Keratinocyte (primary cell): ENCODE measurements around the gene FHIT. TPM values are rescaled to one million over a fixed set of nuclear protein-coding genes. Genes with fewer than 3 reads are reported as not detected.

ENCODE experiments used
- DNase-seq: peaks from one replicate; pipeline ENCODE4 v3.0.0-alpha.2; 2011; ENCODE audit warnings: low read depth, missing footprints, low spot score
- FAIRE-seq: peaks from 2 replicates; lab custom pipeline; 2011; peaks lifted over from hg19 to GRCh38; lab: Jason Lieb, UNC
- H2AFZ ChIP-seq: 2 replicates; pipeline ENCODE4 v1.6.0; 2012; ENCODE audit warnings: low read length, control low read depth, inconsistent platforms; ENCODE audit not compliant: control insufficient read depth
- H3K27ac ChIP-seq: 2 replicates; pipeline ENCODE4 v1.5.1; 2011; ENCODE audit warnings: low read length; ENCODE audit not compliant: control insufficient read depth, insufficient read depth
- H3K27me3 ChIP-seq: 3 replicates; pipeline ENCODE4 v1.6.0; 2011; ENCODE audit warnings: low read length; ENCODE audit not compliant: control insufficient read depth, insufficient read depth; ENCODE audit errors: extremely low read depth
- H3K36me3 ChIP-seq, 2 experiments: 2 replicates in 1 of 2; 3 replicates in 1 of 2; pipeline ENCODE4 v1.5.1; 2011; ENCODE audit warnings: low read length in 2 of 2, mild to moderate bottlenecking in 1 of 2; ENCODE audit not compliant: control insufficient read depth in 2 of 2, insufficient read depth in 2 of 2; ENCODE audit errors: extremely low read depth in 1 of 2
- H3K4me1 ChIP-seq: 3 replicates; pipeline ENCODE4 v1.5.1; 2011; ENCODE audit warnings: low read length; ENCODE audit not compliant: control insufficient read depth, insufficient read depth; ENCODE audit errors: extremely low read depth
- H3K4me2 ChIP-seq: 3 replicates; pipeline ENCODE4 v1.6.0; 2011; ENCODE audit warnings: low read depth, low read length; ENCODE audit not compliant: control insufficient read depth, insufficient read depth; ENCODE audit errors: extremely low read depth
- H3K4me3 ChIP-seq, 3 experiments: fragments of 200-600 bp in 1 of 3; sonication (generic) in 1 of 3; 2 replicates in 2 of 3; 3 replicates in 1 of 3; pipeline ENCODE4 v1.5.1; 2011 to 2016; ENCODE audit warnings: low read length in 3 of 3, mild to moderate bottlenecking in 3 of 3, control low read depth in 2 of 3, inconsistent platforms in 1 of 3, low read depth in 1 of 3, mixed read lengths in 1 of 3, mixed run types in 1 of 3, moderate library complexity in 1 of 3; ENCODE audit not compliant: control insufficient read depth in 2 of 3, insufficient read depth in 2 of 3; ENCODE audit errors: extremely low read depth in 1 of 3
- H3K79me2 ChIP-seq: 2 replicates; pipeline ENCODE4 v1.6.0; 2012; ENCODE audit warnings: low read length; ENCODE audit not compliant: control insufficient read depth, insufficient read depth
- H3K9ac ChIP-seq: 3 replicates; pipeline ENCODE4 v1.6.0; 2011; ENCODE audit warnings: low read length; ENCODE audit not compliant: control insufficient read depth, insufficient read depth; ENCODE audit errors: extremely low read depth
- H3K9me1 ChIP-seq: 3 replicates; pipeline ENCODE4 v1.6.0; 2011; ENCODE audit warnings: low read length; ENCODE audit not compliant: control insufficient read depth, insufficient read depth; ENCODE audit errors: extremely low read depth
- H3K9me3 ChIP-seq: 2 replicates; pipeline ENCODE4 v1.5.1; 2012; ENCODE audit warnings: low read depth, low read length; ENCODE audit not compliant: control insufficient read depth
- H4K20me1 ChIP-seq: 3 replicates; pipeline ENCODE4 v1.6.0; 2011; ENCODE audit warnings: low read length; ENCODE audit not compliant: control insufficient read depth, insufficient read depth; ENCODE audit errors: extremely low read depth
- CTCF ChIP-seq, 3 experiments: IDR thresholded peaks in 1 of 3; conservative IDR thresholded peaks in 1 of 3; optimal IDR thresholded peaks in 1 of 3; 2 replicates in 2 of 3; 3 replicates in 1 of 3; pipeline versions ENCODE3 to v1.5.1; 2011; ENCODE audit warnings: low read length in 3 of 3, mild to moderate bottlenecking in 3 of 3, moderate library complexity in 2 of 3, control low read depth in 1 of 3, inconsistent platforms in 1 of 3; ENCODE audit not compliant: insufficient read depth in 2 of 3; ENCODE audit errors: extremely low read depth in 1 of 3
- EZH2 ChIP-seq: IDR thresholded peaks from one replicate; pipeline ENCODE4 v1.6.1; 2012; ENCODE audit warnings: inconsistent platforms, mild to moderate bottlenecking, low read length, moderate library complexity
- dilution Hi-C: fragments of 300-500 bp; cut with MboI; formaldehyde crosslinking; loops from one replicate; pipeline ENCODE4 v1.7.0; 2020; ENCODE audit warnings: low sequenced_read_pairs; ENCODE audit not compliant: extremely low pct_ligation_motif_present
- polyA plus RNA-seq, 5 experiments: library from polyadenylated mRNA; depleted of rRNA in 3 of 5; stranded (reverse) in 3 of 5; stranded (forward) in 1 of 5; unstranded in 1 of 5; fragments of >200 nt; gene quantifications; 1 replicate in 1 of 5; 2 replicates in 3 of 5; 3 replicates in 1 of 5; pipeline versions ENCODE4 v1.2.1 to v1.2.3, GENCODE V29; 2011 to 2012; ENCODE audit warnings: missing spikeins in 2 of 5, low read depth in 1 of 5, low replicate concordance in 1 of 5

Gene FHIT
- polyA plus RNA-seq, 1 donor (not counting 4 experiments of a cell fraction or from before 2014, with no cell fraction given), result 2.2 TPM

- Histone ChIP-seq H3K36me3 (no peaks in the 10 kb centered on the region), H3K9me3 (no peaks in the 10 kb centered on the region), H3K9me1 (no peaks in the 10 kb centered on the region), H3K4me1 (no peaks in the 10 kb centered on the region), H3K27ac (no peak overlapping the region), H2AFZ (no peak overlapping the region), H3K4me2 (no peak overlapping the region), H3K4me3 (no peak overlapping the region), H3K79me2 (no peaks in the 10 kb centered on the region), H3K9ac (no peak overlapping the region), H3K27me3 (no peaks in the 10 kb centered on the region), H4K20me1 (no peaks in the 10 kb centered on the region)
- TF ChIP-seq EZH2, result no peak
- no peak for TF ChIP-seq CTCF (optimal IDR thresholded peaks at IDR 0.05 in 1 of 3, IDR thresholded peaks at IDR 0.05 in 1 of 3, conservative IDR thresholded peaks at IDR 0.05 in 1 of 3; ENCODE audit: extremely low read depth in 1 of 3, insufficient read depth in 2 of 3, low read length in 3 of 3)
- dilution Hi-C loops, result no loop called here
- DNase-seq (no peak), FAIRE-seq (no peak)
Measured at GRCh38 chr3:59982510-59982909, 1268.7 kb downstream of the FHIT start.

- TF ChIP-seq CTCF (optimal IDR thresholded peaks at IDR 0.05 in 1 of 3, IDR thresholded peaks at IDR 0.05 in 1 of 3, conservative IDR thresholded peaks at IDR 0.05 in 1 of 3; ENCODE audit: extremely low read depth in 1 of 3, insufficient read depth in 2 of 3, low read length in 3 of 3) (no peak), EZH2 (no peak)
- DNase-seq (no peak), FAIRE-seq (no peak)
- H3K4me2 ChIP-seq, result no peak overlapping the region
- H3K4me1 ChIP-seq, result no peaks in the 10 kb centered on the region
- H3K27me3 ChIP-seq, result no peaks in the 10 kb centered on the region
- dilution Hi-C loops, result no loop called here
- no peaks in the 10 kb centered on the region for H3K36me3 ChIP-seq
- H4K20me1 ChIP-seq, result no peaks in the 10 kb centered on the region
- no peaks in the 10 kb centered on the region for H3K9me3 ChIP-seq
- no peak overlapping the region for H3K9ac ChIP-seq
- no peak overlapping the region for H3K4me3 ChIP-seq
- no peaks in the 10 kb centered on the region for H3K79me2 ChIP-seq
- no peaks in the 10 kb centered on the region for H3K9me1 ChIP-seq
- H3K27ac ChIP-seq, result no peak overlapping the region
- H2AFZ ChIP-seq, result no peak overlapping the region
Measured at GRCh38 chr3:59981377-59981776, 1269.9 kb downstream of the FHIT start.
